Neural progenitor cell (in vitro differentiated cells): ENCODE results near the gene THSD1.

Experiments
- CTCF ChIP-seq: fragments of 200-600 bp; sonication (generic); IDR thresholded peaks from 2 replicates; pipeline ENCODE4 v1.5.1; 2017; ENCODE audit warnings: antibody characterized with exemption, mild to moderate bottlenecking
- EZH2 ChIP-seq: fragments of 200-600 bp; sonication (generic); IDR thresholded peaks from 2 replicates; pipeline ENCODE4 v1.6.1; 2017; ENCODE audit warnings: antibody characterized with exemption, mild to moderate bottlenecking, moderate library complexity

- no peak for TF ChIP-seq EZH2
- TF ChIP-seq CTCF, result no peak
Measured at GRCh38 chr13:52455677-52456041, 49.7 kb upstream of the THSD1 start.
